HK-2 (cell line): ENCODE measurements around the gene KEAP1.

Experiments
- DNase-seq: peaks from one replicate; pipeline ENCODE4 v3.0.0-alpha.2; 2018; ENCODE audit not compliant: unreplicated experiment

Gene KEAP1

GRCh38 chr19:10450853-10451609 is 52.1 kb downstream of the KEAP1 start:
- no peak for DNase-seq

GRCh38 chr19:10450191-10450852 is 52.8 kb downstream of the KEAP1 start:
- no peak for DNase-seq

GRCh38 chr19:10449037-10449436 is 54.1 kb downstream of the KEAP1 start:
- DNase-seq, result no peak

- DNase-seq, result no peak
Observed at GRCh38 chr19:10442698-10443097, 60.5 kb downstream of the KEAP1 start.

GRCh38 chr19:10439588-10439987 is 63.6 kb downstream of the KEAP1 start:
- no peak for DNase-seq
